ENCODE results near the gene FHL1.

FHL1 gene

GRCh38 chrX:136251041-136251991, 104.0 kb downstream of the FHL1 start, which contains the start of gene MAP7D3:
MAP7D3 (minus strand) TSS chrX:136251400; CDS start chrX:136251358, 42 bp downstream.
- peak; percentile 44 for DNase-seq (ENCODE audit: low read depth)

- DNase-seq (ENCODE audit: low read depth), result no peak
Observed at GRCh38 chrX:136255541-136255940, 108.2 kb downstream of the FHL1 start.

GRCh38 chrX:136256026-136256425, 108.7 kb downstream of the FHL1 start:
- no peak for DNase-seq (ENCODE audit: low read depth)

- no peak for DNase-seq (ENCODE audit: low read depth)
Observed at GRCh38 chrX:136258951-136259350, 111.6 kb downstream of the FHL1 start.

GRCh38 chrX:136259543-136259942, 112.2 kb downstream of the FHL1 start:
- DNase-seq (ENCODE audit: low read depth), result no peak

- DNase-seq (ENCODE audit: low read depth), result no peak
Observed at GRCh38 chrX:136260776-136261175, 113.4 kb downstream of the FHL1 start.
